ENCODE data around the gene TMCO1.
"Not testable (repeated sequence)": the region's sequence is repeated elsewhere in the genome, so short reads cannot be mapped to it uniquely, and the experiment has no call there.

The TMCO1 gene

DNA sequence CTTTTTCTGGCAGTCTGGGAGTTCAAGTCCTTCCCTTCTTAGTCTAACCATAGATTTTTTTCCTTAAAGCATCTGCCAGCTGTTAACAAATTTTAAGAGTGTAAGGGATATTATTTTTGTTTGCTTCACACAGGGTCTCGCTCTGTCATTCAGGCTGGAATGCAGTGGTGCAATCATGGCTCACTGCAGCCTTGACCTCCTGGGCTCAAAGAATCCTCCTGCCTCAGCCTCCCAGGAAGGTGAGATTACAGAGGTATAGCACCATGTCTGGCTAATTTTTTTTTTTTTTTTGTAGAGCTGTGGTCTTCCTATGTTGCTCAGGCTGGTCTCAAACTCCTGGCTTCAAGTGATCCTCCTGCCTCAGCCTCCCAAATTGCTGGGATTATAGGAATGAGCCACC lies 23.8 kb downstream of the TMCO1 start:
- DNase-seq, result not testable (repeated sequence)

DNA sequence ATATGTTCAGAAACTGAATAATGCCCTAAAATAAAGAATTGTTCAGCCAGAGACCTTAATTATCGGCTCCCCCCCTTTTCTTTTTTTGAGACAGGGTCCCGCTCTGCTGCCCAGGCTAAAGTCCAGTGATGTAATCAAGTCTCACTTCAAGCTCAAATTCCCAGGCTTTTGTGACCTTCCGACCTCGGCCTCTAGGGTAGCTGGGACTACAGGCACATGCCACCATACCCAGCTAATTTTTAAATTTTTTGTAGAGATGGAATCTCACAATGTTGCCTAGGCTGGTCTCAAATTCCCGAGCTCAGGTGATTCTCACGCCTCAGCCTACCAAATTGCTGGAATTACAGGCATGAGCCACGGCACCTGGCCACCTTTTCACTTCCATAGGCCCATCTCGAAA lies 26.5 kb downstream of the TMCO1 start:
- DNase-seq, result no peak

DNA sequence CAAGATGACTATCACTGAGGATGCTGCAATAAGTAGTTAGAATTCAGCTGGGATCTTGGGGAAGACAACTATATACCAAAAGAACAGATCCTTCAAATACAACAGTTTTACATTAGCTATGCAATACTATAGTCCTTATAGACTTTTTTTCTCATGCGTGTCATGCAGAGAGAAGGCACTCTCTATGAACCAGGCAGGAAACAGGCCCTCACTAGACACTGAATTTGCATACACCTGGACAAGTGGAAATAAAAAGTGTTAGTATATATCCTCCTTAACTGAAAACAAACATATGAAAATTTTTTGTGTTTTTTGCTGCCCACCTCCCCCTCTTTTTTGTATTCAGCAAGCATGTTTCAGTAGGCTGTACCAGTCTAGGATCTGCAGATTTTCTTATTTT lies 29.9 kb downstream of the TMCO1 start:
- no peak for DNase-seq

DNA sequence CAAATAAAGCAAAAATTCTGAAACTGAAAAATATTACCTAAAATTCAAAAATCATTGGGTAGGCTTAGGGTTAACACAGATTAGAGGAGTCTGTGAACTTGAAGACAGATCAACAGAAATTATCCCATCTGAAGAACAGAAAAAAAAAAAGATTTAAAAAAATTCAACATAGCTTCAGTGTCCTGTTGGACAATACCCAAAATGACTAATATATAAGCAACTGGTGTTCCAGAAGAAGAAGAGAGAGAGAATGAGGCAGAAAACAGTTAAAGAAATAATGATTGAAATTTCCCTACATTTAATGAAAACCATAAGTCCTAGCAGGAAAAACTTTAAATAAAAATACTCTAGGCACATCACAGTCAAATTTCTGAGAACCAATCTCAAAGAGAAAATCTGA lies 31.5 kb downstream of the TMCO1 start:
- no peak for DNase-seq

DNA sequence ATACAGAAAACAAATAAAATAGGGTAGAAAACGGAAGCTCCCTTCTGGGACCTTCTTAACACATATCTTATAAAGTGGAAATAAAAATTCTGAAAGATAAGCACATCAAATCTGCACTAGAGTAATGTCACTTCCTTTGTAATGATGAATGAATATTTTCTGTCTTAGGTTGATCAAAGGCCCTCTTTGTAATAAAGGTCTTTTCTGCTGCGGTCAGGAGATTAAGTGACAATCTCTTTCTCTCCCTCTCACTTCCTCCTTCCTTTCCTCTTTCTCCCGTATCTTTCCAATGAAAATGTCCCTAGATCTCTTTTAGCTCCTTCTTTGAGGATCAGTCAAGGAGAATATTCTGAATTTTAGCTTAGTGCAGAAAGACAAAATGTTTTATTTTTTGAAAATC lies 33.8 kb downstream of the TMCO1 start:
- no peak for DNase-seq

DNA sequence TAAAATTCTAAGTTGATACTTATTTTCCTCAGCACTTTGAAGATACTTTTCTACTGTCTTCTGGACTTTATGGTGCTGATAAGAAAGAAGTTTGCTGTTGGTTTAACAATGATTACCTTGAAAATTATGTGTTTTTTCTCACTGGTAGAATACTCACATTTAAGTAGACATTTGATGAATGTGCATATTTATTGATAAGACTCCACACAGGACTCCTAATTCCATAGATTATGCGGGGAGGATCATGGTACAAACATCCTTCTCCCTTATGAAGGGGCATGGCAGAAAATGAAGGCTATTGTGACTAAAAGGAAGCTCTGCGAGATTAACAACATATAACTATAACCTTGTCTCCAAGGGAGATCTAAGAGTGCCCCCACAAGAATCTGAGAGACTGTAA lies 41.8 kb downstream of the TMCO1 start:
- DNase-seq, result no peak

GRCh38 chr1:165726169-165726568 lies 42.5 kb downstream of the TMCO1 start:
- DNase-seq, result no peak

GRCh38 chr1:165717918-165718515 lies 50.7 kb downstream of the TMCO1 start:
- peak; percentile 66 to 72 for DNase-seq

- DNase-seq, result not testable (repeated sequence)
Measured at GRCh38 chr1:165716265-165717051, 52.2 kb downstream of the TMCO1 start.

- DNase-seq, result no peak
Measured at GRCh38 chr1:165712764-165713163, 55.9 kb downstream of the TMCO1 start.

GRCh38 chr1:165707984-165708706 lies 60.5 kb downstream of the TMCO1 start:
- no peak for DNase-seq

DNA sequence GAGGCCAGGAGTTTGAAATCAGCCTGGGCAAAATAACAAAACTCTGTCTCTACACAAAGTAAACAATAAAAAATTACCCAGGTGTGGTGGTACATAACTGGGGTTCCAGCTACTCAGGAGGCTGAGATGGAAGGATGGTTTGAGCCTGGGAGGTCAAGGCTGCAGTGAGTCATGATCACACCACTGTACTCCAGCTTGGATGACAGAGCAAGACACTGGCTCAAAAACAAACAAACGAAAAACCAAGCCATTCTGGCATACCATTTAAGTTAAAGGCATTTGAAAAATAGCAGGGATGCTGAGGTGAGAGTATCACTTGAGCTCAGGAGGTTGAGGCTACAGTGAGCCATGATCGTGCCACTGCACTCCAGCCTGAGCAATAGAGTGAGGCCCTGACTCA lies 65.0 kb downstream of the TMCO1 start:
- DNase-seq, result no peak

- not testable (repeated sequence) for DNase-seq
Measured at GRCh38 chr1:165701922-165702321, 66.7 kb downstream of the TMCO1 start.

DNA sequence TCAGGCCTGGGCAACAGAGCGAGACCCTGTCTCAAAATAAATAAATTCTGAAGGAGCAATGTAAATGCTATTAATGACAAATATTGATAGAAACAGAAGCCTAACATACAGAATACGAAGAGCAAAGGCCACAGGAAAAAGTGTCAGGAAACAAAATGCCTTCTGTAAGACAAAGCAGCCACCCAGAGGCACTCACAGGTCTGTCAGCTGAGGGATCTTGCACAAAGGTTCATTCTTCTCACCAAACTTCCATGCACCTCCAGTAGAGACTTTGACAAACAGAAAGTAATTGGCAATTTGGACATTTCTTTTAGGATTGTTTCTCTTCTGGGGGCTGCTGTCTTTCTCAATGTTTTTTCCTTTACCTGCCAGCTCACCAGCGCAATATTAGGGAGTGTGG lies 69.1 kb downstream of the TMCO1 start:
- peak in 1 of 2 experiments; percentile 7 for DNase-seq

- DNase-seq, result no peak
Measured at GRCh38 chr1:165698761-165699052, 70.0 kb downstream of the TMCO1 start.

GRCh38 chr1:165697881-165698760 lies 70.5 kb downstream of the TMCO1 start, which contains the start of gene ALDH9A1:
ALDH9A1 (minus strand) TSS chr1:165698562; CDS start chr1:165698558, 4 bp downstream.
- DNase-seq, result peak; percentile 89 to 90

- peak in 1 of 2 experiments; percentile 21 for DNase-seq
Measured at GRCh38 chr1:165697491-165697880, 71.2 kb downstream of the TMCO1 start.

DNA sequence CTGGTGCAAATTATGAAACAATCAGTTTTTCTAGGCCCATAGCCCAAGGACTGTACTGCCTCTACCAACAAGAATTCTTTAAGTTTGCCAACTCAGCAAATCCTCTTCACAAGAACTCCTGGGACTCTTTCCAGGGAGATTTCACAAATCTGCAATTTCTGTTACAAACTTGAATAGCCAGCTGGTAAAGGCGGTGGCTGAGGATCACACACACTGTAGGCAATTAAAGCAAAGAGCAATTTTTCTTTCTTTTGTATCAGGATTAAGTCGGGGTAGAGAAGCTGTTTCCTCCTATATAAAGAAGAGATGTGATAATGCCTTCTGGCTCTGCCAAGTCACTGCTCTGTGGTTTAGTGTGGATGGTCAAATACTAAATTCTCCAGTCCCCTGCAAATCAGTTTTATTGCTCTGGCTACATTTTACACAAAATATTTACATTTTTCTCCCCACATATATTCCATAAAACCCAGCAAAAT lies 72.0 kb downstream of the TMCO1 start:
- DNase-seq, result peak in 1 of 2 experiments; percentile 9

GRCh38 chr1:165695031-165695430 lies 73.6 kb downstream of the TMCO1 start:
- DNase-seq, result no peak

GRCh38 chr1:165688046-165688445 lies 80.6 kb downstream of the TMCO1 start:
- DNase-seq, result no peak

- no peak for DNase-seq
Measured at GRCh38 chr1:165686971-165687433, 81.7 kb downstream of the TMCO1 start.

DNA sequence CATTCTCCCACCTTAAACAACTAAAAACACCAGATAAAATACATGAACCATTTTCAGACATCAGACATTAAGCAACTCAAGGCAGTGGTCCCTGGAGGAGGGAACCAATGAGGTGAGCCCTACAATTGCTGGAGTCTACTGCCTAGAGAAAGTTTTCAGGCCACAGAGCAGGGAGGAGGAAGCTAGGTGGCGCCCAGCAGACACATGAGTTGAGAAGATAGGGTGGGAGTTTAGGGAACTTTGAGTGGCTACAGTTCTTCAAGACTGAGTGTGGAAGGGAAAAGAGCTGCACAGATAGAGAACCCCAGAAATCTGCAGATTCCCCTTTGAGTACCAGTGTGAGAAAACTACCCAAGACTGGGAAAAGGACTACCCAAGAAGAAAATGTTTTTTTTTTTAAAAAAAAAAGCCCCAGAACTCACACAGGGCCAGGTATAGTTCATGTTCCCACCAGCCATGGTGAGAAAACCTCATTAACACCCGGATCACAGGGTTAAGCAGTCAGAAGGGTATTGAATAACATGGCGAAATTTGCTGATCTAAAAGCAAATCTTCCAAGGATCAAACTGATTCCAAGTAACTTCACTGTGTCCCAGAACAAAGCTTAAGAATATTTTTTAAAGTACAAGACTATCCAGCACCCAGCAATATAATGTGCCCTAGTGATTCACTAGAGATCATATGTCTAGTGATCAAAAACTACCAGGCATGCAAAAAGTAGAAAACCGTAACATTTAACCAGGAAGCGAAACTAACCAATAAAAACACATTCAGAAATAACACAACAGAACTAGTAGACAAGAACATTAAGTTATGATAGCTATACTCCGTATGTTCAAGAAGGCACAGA lies 82.3 kb downstream of the TMCO1 start:
- DNase-seq, result peak; percentile 51 to 68

All from Kasumi-1 (cell line).